GM23338 (cell line): ENCODE results near the gene RALGPS1. TPM values are rescaled to one million over a fixed set of nuclear protein-coding genes. Genes with fewer than 3 reads are reported as not detected.

Experiments
- ATAC-seq: fragments of 200-7000 bp; cut with Tn5 transposase; 3 replicates; pipeline ENCODE4 v1.9.1; 2020
- DNase-seq: peaks from one replicate; pipeline ENCODE4 v3.0.0-alpha.2; 2015; ENCODE audit warnings: low spot score
- H2AFZ ChIP-seq: fragments of 200-600 bp; sonication (generic); 2 replicates; pipeline ENCODE4 v1.8.0; 2016; ENCODE audit warnings: antibody characterized with exemption, mild to moderate bottlenecking, moderate library complexity
- H3F3A ChIP-seq: fragments of 200-600 bp; sonication (generic); replicated peaks from 2 replicates; pipeline ENCODE4 v1.8.0; 2017; ENCODE audit warnings: antibody characterized with exemption, mixed run types, low read depth
- H3K27ac ChIP-seq: fragments of 200-600 bp; sonication (generic); 2 replicates; pipeline ENCODE4 v1.6.1; 2016; ENCODE audit warnings: low read depth
- H3K27me3 ChIP-seq: fragments of 200-600 bp; sonication (generic); 2 replicates; pipeline ENCODE4 v1.8.0; 2016; ENCODE audit warnings: mild to moderate bottlenecking, mixed run types, moderate library complexity; ENCODE audit not compliant: insufficient read depth
- H3K36me3 ChIP-seq: fragments of 200-600 bp; sonication (generic); 2 replicates; pipeline ENCODE4 v1.8.0; 2016; ENCODE audit warnings: mild to moderate bottlenecking; ENCODE audit not compliant: insufficient read depth
- H3K4me1 ChIP-seq: fragments of 200-600 bp; sonication (generic); 2 replicates; pipeline ENCODE4 v1.8.0; 2016; ENCODE audit warnings: mild to moderate bottlenecking, moderate library complexity; ENCODE audit not compliant: insufficient read depth
- H3K4me2 ChIP-seq: fragments of 200-600 bp; sonication (generic); 2 replicates; pipeline ENCODE4 v1.7.1; 2017; ENCODE audit warnings: mixed run types
- H3K4me3 ChIP-seq: fragments of 200-600 bp; sonication (generic); 2 replicates; pipeline ENCODE4 v1.6.1; 2016; ENCODE audit warnings: mixed run types
- H3K79me2 ChIP-seq: fragments of 200-600 bp; sonication (generic); replicated peaks from 2 replicates; pipeline ENCODE4 v1.8.0; 2017; ENCODE audit warnings: mild to moderate bottlenecking; ENCODE audit not compliant: insufficient read depth
- H3K9me2 ChIP-seq: fragments of 200-600 bp; sonication (generic); 2 replicates; pipeline ENCODE4 v1.8.0; 2017; ENCODE audit not compliant: insufficient read depth
- H4K20me1 ChIP-seq: fragments of 200-600 bp; sonication (generic); replicated peaks from 2 replicates; pipeline ENCODE4 v1.8.0; 2017; ENCODE audit warnings: mild to moderate bottlenecking; ENCODE audit not compliant: insufficient read depth
- H3K27ac Mint-ChIP-seq: 2 replicates; pipeline ENCODE4 v1.8.0; 2020; ENCODE audit warnings: inconsistent platforms, mild to moderate bottlenecking, moderate library complexity, mixed read lengths
- H3K27me3 Mint-ChIP-seq: 3 replicates; pipeline ENCODE4 v1.8.0; 2022; ENCODE audit warnings: low read depth, mild to moderate bottlenecking, moderate library complexity, mixed read lengths, inconsistent platforms; ENCODE audit not compliant: insufficient read depth, poor library complexity
- H3K36me3 Mint-ChIP-seq: 3 replicates; pipeline ENCODE4 v1.8.0; 2021; ENCODE audit warnings: low read depth, mild to moderate bottlenecking, inconsistent platforms, moderate library complexity, mixed read lengths
- H3K4me1 Mint-ChIP-seq: 3 replicates; pipeline ENCODE4 v1.8.0; 2020; ENCODE audit warnings: mild to moderate bottlenecking, inconsistent platforms, mixed read lengths
- H3K4me3 Mint-ChIP-seq: 3 replicates; pipeline ENCODE4 v1.8.0; 2021; ENCODE audit warnings: moderate library complexity, mild to moderate bottlenecking, inconsistent platforms, mixed read lengths
- H3K9me3 Mint-ChIP-seq: 3 replicates; pipeline ENCODE4 v1.8.0; 2020; ENCODE audit warnings: moderate library complexity, mild to moderate bottlenecking, inconsistent platforms, mixed read lengths
- CTCF ChIP-seq, 2 experiments: fragments of 200-600 bp in 1 of 2; sonication (generic) in 1 of 2; conservative IDR thresholded peaks; 2 replicates each; pipeline versions ENCODE4 v1.5.1 to v1.6.1; 2016 to 2017; ENCODE audit warnings: antibody characterized with exemption in 2 of 2, low read depth in 2 of 2, mild to moderate bottlenecking in 2 of 2, moderate library complexity in 1 of 2
- ETS1 ChIP-seq: IDR thresholded peaks from 2 replicates; pipeline ENCODE4 v1.6.1; 2016; ENCODE audit warnings: antibody characterized with exemption
- EZH2 ChIP-seq: fragments of 200-600 bp; sonication (generic); IDR thresholded peaks from one replicate; pipeline ENCODE4 v1.8.0; 2017; ENCODE audit warnings: antibody characterized with exemption, mild to moderate bottlenecking, low read depth; ENCODE audit not compliant: unreplicated experiment
- EZH2phosphoT487 ChIP-seq: fragments of 200-600 bp; sonication (generic); IDR thresholded peaks from one replicate; pipeline ENCODE4 v1.8.1; 2018; ENCODE audit warnings: antibody characterized with exemption; ENCODE audit not compliant: unreplicated experiment
- JUNB ChIP-seq: IDR thresholded peaks from one replicate; pipeline ENCODE4 v1.6.1; 2016; ENCODE audit warnings: antibody characterized with exemption; ENCODE audit not compliant: unreplicated experiment
- POLR2AphosphoS5 ChIP-seq: IDR thresholded peaks from 2 replicates; pipeline ENCODE4 v1.6.1; 2016; ENCODE audit warnings: antibody characterized with exemption, low read depth
- REST ChIP-seq: IDR thresholded peaks from one replicate; pipeline ENCODE4 v1.6.1; 2018; ENCODE audit warnings: antibody characterized with exemption; ENCODE audit not compliant: unreplicated experiment
- STAT1 ChIP-seq: IDR thresholded peaks from one replicate; pipeline ENCODE4 v1.6.1; 2016; ENCODE audit warnings: antibody characterized with exemption; ENCODE audit not compliant: unreplicated experiment
- ZNF114 ChIP-seq: fragments of 250-450 bp; sonication (Bioruptor Pico); IDR thresholded peaks from 2 replicates; pipeline ENCODE4 v1.5.0; 2020; ENCODE audit warnings: mild to moderate bottlenecking, moderate library complexity
- polyA plus RNA-seq: library from polyadenylated mRNA; unstranded; fragments of >200 nt; fragmentation: Nextera tagmentation; extraction: Ambion mirVana; gene quantifications from 2 replicates; pipeline ENCODE4 v1.2.1, GENCODE V29; 2016
- total RNA-seq: library from RNA; depleted of rRNA; stranded (reverse); fragments of >200 nt; shearing (Covaris generic); gene quantifications from 2 replicates; pipeline ENCODE4 v1.2.3, GENCODE V29; 2014

Gene RALGPS1
- total and polyA plus RNA-seq, 2 experiments from 2014 or later, result 18.2 to 57.1 TPM

GRCh38 chr9:127221695-127222094 lies 307.1 kb downstream of the RALGPS1 start (continued):
- TF ChIP-seq REST (no peak), CTCF (conservative IDR thresholded peaks at IDR 0.05; ENCODE audit: low read depth in 2 of 2) (no peak), STAT1 (no peak), JUNB (no peak), EZH2phosphoT487 (no peak), POLR2AphosphoS5 (no peak)

GRCh38 chr9:127222388-127223095 lies 308.0 kb downstream of the RALGPS1 start:
- peaks cover 19% of the 10 kb centered on the region for H3K4me1 Mint-ChIP-seq
- peaks cover 21% of the 10 kb centered on the region for H3K27me3 Mint-ChIP-seq
- peaks cover 3% of the 10 kb centered on the region; the same call in 1 of the 3 replicates for H3K9me3 Mint-ChIP-seq
- H3K4me3 ChIP-seq, result no peak overlapping the region
- ATAC-seq (no peak), DNase-seq (no peak)
- no peaks in the 10 kb centered on the region for H3K9me2 ChIP-seq
- no peaks in the 10 kb centered on the region for H3K36me3 ChIP-seq
- H3K79me2 ChIP-seq, result no peaks in the 10 kb centered on the region
- no peak overlapping the region for H3K4me3 Mint-ChIP-seq
- H3K4me1 ChIP-seq, result peaks cover 8% of the 10 kb centered on the region; the same call in 1 of the 2 replicates
- H3K4me2 ChIP-seq, result no peak overlapping the region
- H3F3A ChIP-seq, result peaks cover 11% of the 10 kb centered on the region
- H2AFZ ChIP-seq, result no peak overlapping the region
- no peaks in the 10 kb centered on the region for H3K36me3 Mint-ChIP-seq
- H3K27me3 ChIP-seq, result peaks cover 25% of the 10 kb centered on the region
- H3K27ac Mint-ChIP-seq, result no peak overlapping the region
- H3K27ac ChIP-seq, result no peak overlapping the region
- H4K20me1 ChIP-seq, result peaks cover 9% of the 10 kb centered on the region; the same call in 1 of the 2 replicates
- TF ChIP-seq ZNF114, result no peak
- TF ChIP-seq EZH2phosphoT487, result no peak
- no peak for TF ChIP-seq CTCF (conservative IDR thresholded peaks at IDR 0.05; ENCODE audit: low read depth in 2 of 2)
- TF ChIP-seq STAT1, result no peak
- TF ChIP-seq ETS1, result no peak
- no peak for TF ChIP-seq EZH2
